ENCODE measurements around the gene PTPRA. TPM values are rescaled to one million over a fixed set of nuclear protein-coding genes. Genes with fewer than 3 reads are reported as not detected.

PTPRA gene
- total RNA-seq, 1 donor from 2014 or later: 23.5 TPM

DNA sequence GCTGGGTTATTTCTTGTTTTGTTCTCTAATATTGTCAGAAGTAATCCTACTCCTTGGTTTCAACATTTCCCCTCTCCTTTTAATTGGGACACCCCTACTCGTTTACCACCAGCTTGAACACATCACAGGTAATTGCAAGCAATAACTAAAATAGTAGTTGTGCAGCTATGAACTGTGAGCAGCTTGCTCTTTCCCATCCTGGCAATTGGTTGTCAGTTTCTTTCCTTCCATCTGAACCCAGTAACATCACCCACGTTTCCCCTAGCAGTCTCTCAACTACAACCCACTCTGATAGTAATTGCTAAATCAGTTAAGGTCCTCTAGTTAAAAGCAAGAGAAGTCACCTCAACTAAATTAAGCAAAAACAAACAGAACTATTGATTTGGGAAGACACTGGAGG lies 122.5 kb downstream of the PTPRA start:
- H3K27ac ChIP-seq (replicated peaks): no peak overlapping the region
- no peaks in the 10 kb centered on the region for H3K9me3 ChIP-seq (replicated peaks)
- DNase-seq: no peak
- no peaks in the 10 kb centered on the region for H3K27me3 ChIP-seq (ENCODE audit: low read depth)
- no peak overlapping the region for H3K4me3 ChIP-seq
- TF ChIP-seq, protein P1, sequence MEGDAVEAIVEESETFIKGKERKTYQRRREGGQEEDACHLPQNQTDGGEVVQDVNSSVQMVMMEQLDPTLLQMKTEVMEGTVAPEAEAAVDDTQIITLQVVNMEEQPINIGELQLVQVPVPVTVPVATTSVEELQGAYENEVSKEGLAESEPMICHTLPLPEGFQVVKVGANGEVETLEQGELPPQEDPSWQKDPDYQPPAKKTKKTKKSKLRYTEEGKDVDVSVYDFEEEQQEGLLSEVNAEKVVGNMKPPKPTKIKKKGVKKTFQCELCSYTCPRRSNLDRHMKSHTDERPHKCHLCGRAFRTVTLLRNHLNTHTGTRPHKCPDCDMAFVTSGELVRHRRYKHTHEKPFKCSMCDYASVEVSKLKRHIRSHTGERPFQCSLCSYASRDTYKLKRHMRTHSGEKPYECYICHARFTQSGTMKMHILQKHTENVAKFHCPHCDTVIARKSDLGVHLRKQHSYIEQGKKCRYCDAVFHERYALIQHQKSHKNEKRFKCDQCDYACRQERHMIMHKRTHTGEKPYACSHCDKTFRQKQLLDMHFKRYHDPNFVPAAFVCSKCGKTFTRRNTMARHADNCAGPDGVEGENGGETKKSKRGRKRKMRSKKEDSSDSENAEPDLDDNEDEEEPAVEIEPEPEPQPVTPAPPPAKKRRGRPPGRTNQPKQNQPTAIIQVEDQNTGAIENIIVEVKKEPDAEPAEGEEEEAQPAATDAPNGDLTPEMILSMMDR (IDR thresholded peaks at IDR 0.05; ENCODE audit: borderline replicate concordance): no peak
- intact Hi-C loops (cut with micrococcal nuclease): no loop called here
- H3K36me3 ChIP-seq: peaks cover 52% of the 10 kb centered on the region
- H3K4me1 ChIP-seq: no peaks in the 10 kb centered on the region

DNA sequence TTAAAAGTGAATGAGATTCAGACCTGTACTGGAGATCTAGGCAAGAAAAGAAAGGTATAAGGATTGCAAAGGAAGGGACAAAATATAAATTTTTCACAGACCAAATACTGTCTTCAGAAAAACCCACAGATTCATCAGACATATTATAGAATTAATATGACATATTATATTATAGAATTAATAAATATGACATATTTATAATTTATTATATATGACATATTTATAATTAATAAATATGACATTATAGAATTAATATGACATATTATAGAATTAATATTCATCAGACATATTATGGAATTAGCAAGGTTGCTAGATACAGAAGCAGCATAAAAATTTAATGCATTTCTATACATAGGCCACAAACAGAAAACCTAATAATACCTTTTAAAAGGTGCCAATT lies 125.4 kb downstream of the PTPRA start:
- Histone ChIP-seq H3K27me3 (ENCODE audit: low read depth) (no peaks in the 10 kb centered on the region), H3K9me3 (replicated peaks) (no peaks in the 10 kb centered on the region), H3K4me1 (no peaks in the 10 kb centered on the region), H3K36me3 (peaks cover 23% of the 10 kb centered on the region), H3K4me3 (no peak overlapping the region), H3K27ac (replicated peaks) (no peak overlapping the region)
- no peak for DNase-seq
- intact Hi-C loops (cut with micrococcal nuclease): no loop called here
- TF ChIP-seq, protein P1 (IDR thresholded peaks at IDR 0.05; ENCODE audit: borderline replicate concordance): no peak

DNA sequence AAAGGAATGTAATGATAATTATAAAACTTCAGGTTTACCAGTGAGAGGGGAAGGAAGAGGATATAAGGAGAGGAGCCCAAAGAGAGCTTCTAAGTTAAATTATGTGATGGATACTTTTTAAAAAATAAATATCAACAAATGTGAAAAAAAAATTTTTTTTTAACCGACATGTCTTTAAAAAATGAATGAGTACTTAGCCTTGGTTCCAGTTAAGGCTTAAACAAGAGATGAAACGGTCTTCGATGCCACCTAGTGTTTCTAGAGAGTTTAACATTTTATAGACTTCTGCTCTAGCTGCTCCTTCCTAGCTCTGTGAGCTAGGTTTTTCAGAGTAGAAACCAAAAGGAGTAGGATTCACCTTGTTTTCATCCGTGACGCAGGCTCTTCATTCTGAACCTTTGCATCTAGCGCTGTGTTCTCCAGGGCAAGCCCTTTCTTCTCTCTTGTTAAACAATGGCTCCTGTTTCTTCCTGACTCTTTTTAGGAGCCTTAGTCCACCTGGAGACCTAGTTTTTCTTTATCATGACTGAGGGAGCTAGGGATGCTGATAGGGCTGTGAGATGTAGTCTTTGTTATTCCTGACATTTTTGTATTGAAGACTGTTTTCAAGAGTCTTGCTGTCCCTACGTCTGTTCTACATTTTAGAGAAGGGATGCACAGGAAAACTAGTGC lies 127.7 kb downstream of the PTPRA start:
- TF ChIP-seq, protein P1 (IDR thresholded peaks at IDR 0.05; ENCODE audit: borderline replicate concordance): peak; percentile 68
- intact Hi-C loops (cut with micrococcal nuclease): loop anchor here (5.0 kb wide), 1 partner anchor 249 kb away; no protein-coding TSS in a partner anchor
- Histone ChIP-seq H3K36me3 (peaks cover 26% of the 10 kb centered on the region), H3K4me3 (no peak overlapping the region), H3K9me3 (replicated peaks) (no peaks in the 10 kb centered on the region), H3K27ac (replicated peaks) (no peak overlapping the region), H3K4me1 (no peaks in the 10 kb centered on the region), H3K27me3 (ENCODE audit: low read depth) (no peaks in the 10 kb centered on the region)
- no peak for DNase-seq

DNA sequence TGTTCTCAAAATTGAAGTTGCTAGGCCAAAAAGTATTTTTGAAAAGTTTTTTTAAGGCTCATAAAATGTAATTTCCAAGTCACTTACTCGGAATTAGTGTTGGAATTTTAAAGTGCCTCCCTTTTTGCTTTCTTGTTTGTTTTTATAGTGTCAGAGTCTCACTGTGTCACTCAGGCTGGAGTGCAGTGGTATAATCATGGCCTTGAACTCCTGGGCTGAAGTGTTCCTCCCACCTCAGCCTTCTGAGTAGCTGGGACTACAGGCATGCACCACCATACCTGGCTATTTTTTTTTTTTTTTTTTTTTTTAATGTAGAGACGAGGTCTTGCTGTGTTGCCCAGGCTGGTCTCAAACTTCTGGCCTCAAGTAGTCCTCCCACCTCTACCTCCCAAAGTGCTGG lies 130.1 kb downstream of the PTPRA start:
- no peak overlapping the region for H3K4me3 ChIP-seq
- TF ChIP-seq, protein P1 (IDR thresholded peaks at IDR 0.05; ENCODE audit: borderline replicate concordance): no peak
- intact Hi-C loops (cut with micrococcal nuclease): loop anchor here (5.0 kb wide), 1 partner anchor 251 kb away; no protein-coding TSS in a partner anchor
- no peak overlapping the region for H3K27ac ChIP-seq (replicated peaks)
- no peak for DNase-seq
- no peaks in the 10 kb centered on the region for H3K27me3 ChIP-seq (ENCODE audit: low read depth)
- H3K4me1 ChIP-seq: no peaks in the 10 kb centered on the region
- H3K36me3 ChIP-seq: peaks cover 49% of the 10 kb centered on the region
- H3K9me3 ChIP-seq (replicated peaks): no peaks in the 10 kb centered on the region

DNA sequence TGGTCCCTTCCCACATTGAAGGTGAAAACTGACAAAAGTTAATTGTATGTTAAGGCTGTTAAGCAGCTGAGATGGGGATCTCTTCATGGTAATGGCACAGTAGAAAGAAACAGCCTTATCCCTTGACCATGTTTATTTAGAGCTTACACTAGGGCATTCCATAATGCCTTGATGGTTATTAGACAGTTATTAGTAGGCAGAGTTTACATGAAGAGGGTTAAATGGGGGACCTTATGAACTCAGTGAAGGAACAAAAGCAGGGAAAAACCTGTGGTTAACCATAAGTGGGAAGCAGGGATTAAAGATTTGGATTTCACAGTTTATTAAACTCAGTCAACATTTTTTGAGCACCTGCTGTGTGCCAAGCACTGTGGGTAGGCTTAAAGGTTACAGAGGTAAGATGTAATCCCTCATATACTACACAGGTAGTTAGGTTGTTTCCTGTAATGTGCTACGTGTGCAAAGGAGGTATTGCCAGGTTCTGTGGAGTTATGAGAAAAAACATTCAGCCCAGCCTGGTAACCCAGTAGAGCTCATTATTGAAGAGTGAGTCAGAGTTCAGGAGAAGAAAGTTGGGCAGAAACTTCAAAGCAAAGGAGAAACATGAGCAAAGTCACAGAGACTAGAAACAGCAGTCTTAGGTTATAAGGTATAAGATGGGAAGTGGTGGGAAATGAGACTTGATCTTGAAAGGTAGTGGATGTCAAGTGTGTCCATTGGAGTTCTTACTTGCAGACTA lies 137.9 kb downstream of the PTPRA start:
- intact Hi-C loops (cut with micrococcal nuclease): no loop called here
- TF ChIP-seq, protein P1 (IDR thresholded peaks at IDR 0.05; ENCODE audit: borderline replicate concordance): no peak
- DNase-seq: no peak
- Histone ChIP-seq H3K36me3 (peaks cover 76% of the 10 kb centered on the region), H3K4me3 (no peak overlapping the region), H3K9me3 (replicated peaks) (no peaks in the 10 kb centered on the region), H3K27me3 (ENCODE audit: low read depth) (no peaks in the 10 kb centered on the region), H3K4me1 (no peaks in the 10 kb centered on the region), H3K27ac (replicated peaks) (no peak overlapping the region)
